GM20000 (cell line): ENCODE measurements around the gene OR52A1.

Source experiments
- DNase-seq: peaks from one replicate; pipeline ENCODE4 v3.0.0; 2012; ENCODE audit warnings: low spot score
- CTCF ChIP-seq: IDR thresholded peaks from 2 replicates; pipeline ENCODE4 v1.5.1; 2012; ENCODE audit warnings: mild to moderate bottlenecking, control low read depth; ENCODE audit errors: extremely low read depth, missing control alignments

Gene OR52A1

GRCh38 chr11:5103066-5103465 is 51.5 kb downstream of the OR52A1 start:
- TF ChIP-seq CTCF = no peak
- no peak for DNase-seq

GRCh38 chr11:5102246-5102645 is 52.3 kb downstream of the OR52A1 start:
- no peak for TF ChIP-seq CTCF
- no peak for DNase-seq

DNA sequence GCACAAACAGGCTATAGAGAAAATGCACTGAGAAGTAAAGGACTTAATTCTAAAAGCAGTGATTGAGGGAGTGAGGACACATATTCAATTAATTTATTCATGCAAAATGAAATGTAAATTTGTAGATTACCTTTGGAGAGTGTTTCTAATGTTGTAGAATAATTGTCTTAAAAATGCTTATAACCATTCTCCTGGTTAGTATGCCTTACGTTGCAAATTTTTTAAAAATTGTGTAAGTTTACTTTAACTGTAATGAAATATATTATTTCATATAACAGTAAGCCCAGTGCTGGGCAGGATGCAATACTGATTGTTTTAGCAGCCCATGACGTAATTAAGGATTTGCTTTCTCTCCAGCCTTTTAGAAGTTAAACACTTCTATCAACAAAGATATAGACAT is 58.5 kb downstream of the OR52A1 start:
- TF ChIP-seq CTCF = no peak
- no peak for DNase-seq
